Nephron progenitor cell (in vitro differentiated cells): ENCODE data around the gene OST4.

Experiments used
- DNase-seq: peaks from one replicate; pipeline ENCODE4 v3.0.0; 2021
- H3K27ac Mint-ChIP-seq: 2 replicates; pipeline ENCODE4 v1.8.0; 2021; ENCODE audit warnings: mild to moderate bottlenecking, moderate library complexity, mixed read lengths
- H3K27me3 Mint-ChIP-seq: 2 replicates; pipeline ENCODE4 v1.8.0; 2021; ENCODE audit warnings: mild to moderate bottlenecking, low read depth, mixed read lengths; ENCODE audit not compliant: poor library complexity
- H3K36me3 Mint-ChIP-seq: 2 replicates; pipeline ENCODE4 v1.8.0; 2021; ENCODE audit warnings: low read depth, mixed read lengths
- H3K4me1 Mint-ChIP-seq: 2 replicates; pipeline ENCODE4 v1.8.0; 2021; ENCODE audit warnings: mixed read lengths
- H3K4me3 Mint-ChIP-seq: 2 replicates; pipeline ENCODE4 v1.8.0; 2021; ENCODE audit warnings: mild to moderate bottlenecking, moderate library complexity, mixed read lengths
- H3K9me3 Mint-ChIP-seq: 2 replicates; pipeline ENCODE4 v1.8.0; 2021; ENCODE audit warnings: mild to moderate bottlenecking, moderate library complexity, mixed read lengths
- CTCF ChIP-seq: fragments of 200-600 bp; sonication (generic); IDR thresholded peaks from 2 replicates; pipeline ENCODE4 v1.5.0; 2021; ENCODE audit warnings: antibody characterized with exemption

The OST4 gene

GRCh38 chr2:27093430-27094352 is 22.2 kb upstream of the OST4 start:
- no peak for TF ChIP-seq CTCF
- Mint-ChIP-seq H3K4me3 (no peak overlapping the region), H3K27me3 (peaks cover 28% of the 10 kb centered on the region), H3K36me3 (no peaks in the 10 kb centered on the region), H3K27ac (no peak overlapping the region), H3K9me3 (no peaks in the 10 kb centered on the region), H3K4me1 (peaks cover 33% of the 10 kb centered on the region)
- DNase-seq, result no peak

GRCh38 chr2:27092696-27093429 is 21.4 kb upstream of the OST4 start:
- H3K4me1 Mint-ChIP-seq, result peaks cover 32% of the 10 kb centered on the region

GRCh38 chr2:27091746-27092695 is 20.6 kb upstream of the OST4 start:
- Mint-ChIP-seq H3K27ac (no peak overlapping the region), H3K9me3 (no peaks in the 10 kb centered on the region), H3K4me1 (peaks cover 40% of the 10 kb centered on the region), H3K36me3 (no peaks in the 10 kb centered on the region), H3K4me3 (peak overlapping the region; percentile 9), H3K27me3 (peaks cover 42% of the 10 kb centered on the region)
- TF ChIP-seq CTCF, result no peak
- no peak for DNase-seq

More at GRCh38 chr2:27092696-27093429, 21.4 kb upstream of the OST4 start:
- no peak for DNase-seq
- H3K9me3 Mint-ChIP-seq, result no peaks in the 10 kb centered on the region
- H3K27me3 Mint-ChIP-seq, result peaks cover 34% of the 10 kb centered on the region
- H3K36me3 Mint-ChIP-seq, result no peaks in the 10 kb centered on the region
- TF ChIP-seq CTCF, result no peak
- no peak overlapping the region for H3K4me3 Mint-ChIP-seq
- H3K27ac Mint-ChIP-seq, result no peak overlapping the region

GRCh38 chr2:27089111-27089954 is 17.9 kb upstream of the OST4 start:
- Mint-ChIP-seq H3K4me3 (no peak overlapping the region), H3K36me3 (no peaks in the 10 kb centered on the region), H3K9me3 (no peaks in the 10 kb centered on the region), H3K27ac (no peak overlapping the region), H3K27me3 (peaks cover 37% of the 10 kb centered on the region), H3K4me1 (peaks cover 32% of the 10 kb centered on the region)
- TF ChIP-seq CTCF, result no peak
- DNase-seq, result no peak

- Mint-ChIP-seq H3K27me3 (peaks cover 36% of the 10 kb centered on the region), H3K4me3 (peak overlapping the region; percentile 8), H3K4me1 (peaks cover 36% of the 10 kb centered on the region), H3K36me3 (no peaks in the 10 kb centered on the region), H3K27ac (no peak overlapping the region), H3K9me3 (no peaks in the 10 kb centered on the region)
- TF ChIP-seq CTCF, result no peak
- DNase-seq, result no peak
Measured at GRCh38 chr2:27088634-27089033, 17.2 kb upstream of the OST4 start.
